ENCODE data around the gene PSME1. TPM values are rescaled to one million over a fixed set of nuclear protein-coding genes. Genes with fewer than 3 reads are reported as not detected.

The PSME1 gene
- total and polyA plus RNA-seq, 2 of the 13 experiments (the other 11 are each of a cell fraction or from before 2014, with no cell fraction given) = 159 to 608 TPM

- TF ChIP-seq TFE3 (CRISPR knock-in tag; IDR thresholded peaks at IDR 0.05) = no peak
- TF ChIP-seq HNRNPLL (IDR thresholded peaks at IDR 0.05; ENCODE audit: low read depth, low read length, poor library complexity, severe bottlenecking) = no peak
- 0 out of 2 replicates have a peak, but pooled peaks have one; percentile 50 for TF ChIP-seq PHF8 (CRISPR knock-in tag; IDR thresholded peaks at IDR 0.05)
- TF ChIP-seq CAMTA2 (CRISPR knock-in tag; IDR thresholded peaks at IDR 0.05; ENCODE audit: borderline replicate concordance) = peak; percentile 76; the same call in 1 of the 2 replicates
- TF ChIP-seq ZFX (CRISPR knock-in tag; IDR thresholded peaks at IDR 0.05; ENCODE audit: low read depth) = peak; percentile 75
- no peak for TF ChIP-seq MAFK (conservative IDR thresholded peaks at IDR 0.05 in 1 of 2, IDR thresholded peaks at IDR 0.05 in 1 of 2; ENCODE audit: low read length in 2 of 2)
- TF ChIP-seq EED (CRISPR knock-in tag; IDR thresholded peaks at IDR 0.05) = no peak
- no peak for TF ChIP-seq AGO1 (IDR thresholded peaks at IDR 0.05; ENCODE audit: low read depth, low read length, poor library complexity, severe bottlenecking)
- TF ChIP-seq ZKSCAN5 (CRISPR knock-in tag; IDR thresholded peaks at IDR 0.05) = no peak
- peak; percentile 45; the same call in 1 of the 2 replicates for TF ChIP-seq CBFB (CRISPR knock-in tag; IDR thresholded peaks at IDR 0.05)
- TF ChIP-seq ZNF407 (CRISPR knock-in tag; IDR thresholded peaks at IDR 0.05; ENCODE audit: not compliant biosample characterization) = peak; percentile 26
- TF ChIP-seq MAFG (CRISPR knock-in tag; IDR thresholded peaks at IDR 0.05) = no peak
- TF ChIP-seq ZNF446 (CRISPR knock-in tag; IDR thresholded peaks at IDR 0.05) = no peak
- no peak for TF ChIP-seq CREBL2 (CRISPR knock-in tag; IDR thresholded peaks at IDR 0.05; ENCODE audit: borderline replicate concordance)
- TF ChIP-seq ZBTB38 (CRISPR knock-in tag; IDR thresholded peaks at IDR 0.05) = peak; percentile 91
- TF ChIP-seq ZNF512 (CRISPR knock-in tag; IDR thresholded peaks at IDR 0.05) = no peak
- no peak for TF ChIP-seq RFX3 (CRISPR knock-in tag; IDR thresholded peaks at IDR 0.05)
- TF ChIP-seq ZNF746 (CRISPR knock-in tag; IDR thresholded peaks at IDR 0.05) = no peak
Measured at GRCh38 chr14:24139272-24139934, 3.4 kb downstream of the PSME1 start (continued).

All from HepG2 (cell line).